ENCODE results near the gene MFAP2.
"Not testable (repeated sequence)": the region's sequence is repeated elsewhere in the genome, so short reads cannot be mapped to it uniquely, and the experiment has no call there.

DNA sequence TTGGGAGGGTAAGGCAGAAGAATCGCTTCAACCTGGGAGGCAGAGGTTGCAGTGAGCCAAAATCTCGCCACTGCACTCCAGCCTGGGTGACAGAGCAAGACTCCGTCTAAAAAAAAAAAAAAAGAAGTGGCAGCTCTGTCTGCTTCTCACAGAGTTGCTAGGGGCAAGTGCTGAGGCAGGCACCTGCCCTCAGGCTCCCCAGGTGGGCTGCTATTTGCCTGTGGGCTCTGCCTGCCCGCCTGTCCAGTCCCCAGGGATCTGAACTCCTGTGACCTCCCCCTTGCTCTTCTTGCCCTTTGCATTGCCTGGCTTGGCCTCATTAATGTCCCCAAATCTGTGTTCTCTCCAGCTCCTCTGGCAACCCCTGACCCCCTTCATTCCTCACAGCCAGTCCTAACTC lies 28.0 kb downstream of the MFAP2 start:
- not testable (repeated sequence) for TF ChIP-seq CTCF (conservative IDR thresholded peaks at IDR 0.05; ENCODE audit: low read depth, low read length); EZH2 (IDR thresholded peaks at IDR 0.05; ENCODE audit: borderline replicate concordance, low read depth, low read length, poor library complexity, severe bottlenecking)

Measured in A673 (cell line).